Endometrial microvascular endothelial cells (primary cell): ENCODE data around the gene COPE. TPM values are rescaled to one million over a fixed set of nuclear protein-coding genes. Genes with fewer than 3 reads are reported as not detected.
"Not testable (repeated sequence)": the region's sequence is repeated elsewhere in the genome, so short reads cannot be mapped to it uniquely, and the experiment has no call there.

ENCODE experiments used
- in situ Hi-C: cut with HindIII; loops from 2 replicates; pipeline ENCODE4 v1.10.0; 2017; ENCODE audit warnings: low sequenced_read_pairs, low pct_unique_long_range_greater_than_20kb; ENCODE audit errors: inconsistent ontology term
- total RNA-seq: library from RNA; depleted of rRNA; stranded (reverse); fragments of >200 nt; gene quantifications from one replicate; pipeline ENCODE4 v1.2.3, GENCODE V29; 2015; ENCODE audit errors: inconsistent ontology term

Gene COPE
- total RNA-seq, 1 donor from 2014 or later = 281 TPM

GRCh38 chr19:18942692-18943091 lies 23.5 kb upstream of the COPE start:
- in situ Hi-C loops = no loop called here

DNA sequence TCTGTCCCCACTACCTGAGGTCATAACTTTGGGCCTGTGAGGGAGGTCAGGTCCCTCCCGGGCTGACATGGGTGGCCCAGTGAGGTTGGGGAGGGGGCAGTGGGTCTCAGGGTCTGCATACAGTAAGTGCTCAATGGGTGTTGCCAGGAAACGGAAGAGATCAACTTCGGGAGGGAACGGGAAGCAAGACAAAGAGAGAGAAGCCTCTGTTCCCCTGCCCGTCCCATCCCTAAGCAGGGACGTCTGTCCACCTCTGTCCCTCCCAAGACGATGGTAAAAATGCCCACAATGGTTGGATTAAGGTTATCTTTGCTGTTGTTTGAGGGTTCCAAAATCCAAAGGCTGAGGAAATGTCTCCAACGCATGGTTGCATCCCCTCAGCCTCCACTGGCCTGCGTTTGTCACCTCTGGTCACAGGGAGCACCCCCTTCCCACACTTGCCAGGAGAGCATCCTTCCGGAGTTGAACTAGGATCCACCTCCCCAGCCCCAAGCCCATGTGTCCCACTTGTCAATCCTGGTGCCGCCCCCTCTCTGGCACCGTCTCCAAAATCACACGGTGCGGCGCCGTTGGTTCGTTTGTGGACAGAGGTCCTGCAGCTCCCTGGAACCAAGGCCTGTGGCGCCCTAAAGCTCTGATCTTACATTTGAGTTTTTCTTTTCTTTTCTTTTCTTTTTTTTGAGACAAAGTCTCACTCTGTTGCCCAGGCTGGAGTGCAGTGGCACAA lies 22.6 kb upstream of the COPE start:
- in situ Hi-C loops = no loop called here

- in situ Hi-C loops = no loop called here
These were observed 21.8 kb upstream of the COPE start, which contains the start of gene HOMER3 for GRCh38 chr19:18940769-18941627. Gene HOMER3, minus strand, starts transcription at chr19:18941217. Its CDS starts 2,235 bp downstream, at chr19:18938982.

GRCh38 chr19:18939922-18940768 lies 21.0 kb upstream of the COPE start:
- in situ Hi-C loops = no loop called here

DNA sequence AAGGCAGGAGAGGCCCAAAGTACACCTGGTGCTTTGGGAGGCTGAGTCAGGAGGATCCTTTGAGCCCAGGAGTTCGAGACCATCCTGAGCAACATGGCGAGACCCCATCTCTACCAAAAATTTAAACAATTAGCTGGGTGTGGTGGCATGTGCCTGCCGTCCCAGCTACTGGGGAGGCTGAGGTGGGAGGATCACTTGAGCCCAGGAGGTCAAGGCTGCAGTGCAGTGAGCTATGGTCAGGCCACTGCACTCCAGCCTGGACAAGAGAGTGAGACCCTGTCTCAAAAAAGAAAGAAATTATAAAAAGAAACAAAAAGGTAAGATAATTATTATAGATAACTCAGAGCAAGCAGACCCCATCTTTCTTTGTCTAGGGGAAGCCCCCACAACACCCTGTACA lies 20.0 kb upstream of the COPE start:
- in situ Hi-C loops = no loop called here

DNA sequence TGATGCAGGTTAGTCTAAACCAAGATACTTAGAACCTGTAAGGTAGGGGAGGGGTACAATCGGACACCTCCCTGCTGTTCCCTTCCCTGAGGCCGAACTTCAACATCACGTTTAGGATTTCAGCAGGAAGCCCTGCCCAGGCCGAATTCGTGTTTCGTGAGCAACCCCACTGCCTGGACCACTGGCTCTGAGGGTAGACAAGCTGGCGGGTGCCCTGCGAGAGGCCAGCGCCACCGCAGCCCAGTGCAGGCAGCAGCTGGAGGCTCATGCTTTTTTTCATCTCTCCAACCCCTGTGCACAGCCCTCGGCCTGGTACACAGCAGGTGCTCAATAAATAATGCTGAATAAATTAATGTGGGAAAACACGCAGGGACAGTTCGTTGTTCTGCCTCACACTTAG lies 14.1 kb upstream of the COPE start:
- in situ Hi-C loops = no loop called here

GRCh38 chr19:18932216-18932841 lies 13.1 kb upstream of the COPE start:
- in situ Hi-C loops = no loop called here

GRCh38 chr19:18931316-18932162 lies 12.4 kb upstream of the COPE start:
- in situ Hi-C loops = no loop called here

- in situ Hi-C loops = no loop called here
These were observed 10.1 kb upstream of the COPE start for GRCh38 chr19:18929311-18929710.

- in situ Hi-C loops = no loop called here
These were observed 9.0 kb upstream of the COPE start for GRCh38 chr19:18928018-18928805.

DNA sequence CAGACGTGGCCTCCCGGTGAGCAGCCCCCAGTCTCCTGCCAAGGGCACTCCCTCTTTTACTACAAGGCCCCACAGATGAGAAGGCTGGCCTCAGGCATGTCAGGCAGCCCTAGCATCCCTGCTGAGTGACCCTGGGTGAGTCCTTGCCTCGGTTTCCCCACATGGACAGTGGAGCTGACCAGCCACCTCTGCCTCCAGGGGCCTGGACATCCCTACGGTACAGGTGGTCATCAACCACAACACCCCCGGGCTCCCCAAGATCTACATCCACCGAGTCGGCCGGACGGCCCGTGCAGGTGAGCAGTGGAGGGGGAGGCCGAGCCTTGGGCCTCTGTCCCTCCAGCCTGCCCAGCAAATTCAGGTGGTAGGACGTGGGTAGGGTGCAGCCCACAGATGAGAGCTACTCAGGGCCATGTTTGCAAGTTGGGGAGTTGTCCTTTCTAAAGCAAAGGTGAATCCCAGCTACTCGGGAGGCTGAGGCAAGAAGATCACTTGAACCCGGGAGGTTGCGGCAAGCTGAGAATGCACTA lies 5.6 kb upstream of the COPE start:
- in situ Hi-C loops = no loop called here

DNA sequence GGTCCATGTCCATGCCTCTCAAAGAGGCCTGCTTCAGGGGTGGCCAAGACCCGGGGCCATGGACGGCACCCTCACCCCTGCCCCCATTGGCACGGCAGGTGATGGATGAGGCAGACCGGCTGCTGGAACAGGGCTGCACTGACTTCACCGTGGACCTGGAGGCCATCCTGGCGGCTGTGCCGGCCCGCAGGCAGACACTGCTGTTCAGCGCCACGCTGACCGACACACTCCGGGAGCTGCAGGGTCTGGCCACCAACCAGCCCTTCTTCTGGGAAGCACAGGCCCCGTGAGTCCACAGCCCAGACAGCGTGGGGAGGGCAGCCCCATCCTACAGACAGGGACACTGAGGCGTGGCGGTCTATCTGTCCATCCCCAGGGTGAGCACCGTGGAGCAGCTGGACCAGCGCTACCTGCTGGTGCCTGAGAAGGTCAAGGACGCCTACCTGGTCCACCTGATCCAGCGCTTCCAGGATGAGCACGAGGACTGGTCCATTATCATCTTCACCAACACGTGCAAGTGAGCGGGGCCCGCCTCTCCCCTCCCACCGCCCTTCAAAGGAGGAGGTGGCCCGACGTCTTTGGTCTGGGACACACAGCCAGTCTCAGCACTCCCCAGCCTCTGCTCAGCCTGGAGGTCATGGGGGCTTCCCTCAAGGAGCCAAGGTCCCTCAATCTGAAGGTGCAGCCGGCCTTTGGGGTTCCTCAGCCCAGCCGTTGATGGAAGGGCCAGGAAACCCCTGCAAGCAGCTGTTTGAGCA lies 3.2 kb upstream of the COPE start:
- in situ Hi-C loops = no loop called here

- in situ Hi-C loops = no loop called here
These were observed 2.4 kb upstream of the COPE start for GRCh38 chr19:18921593-18921992.

- in situ Hi-C loops = no loop called here
These were observed 1.2 kb upstream of the COPE start for GRCh38 chr19:18920400-18920799.

DNA sequence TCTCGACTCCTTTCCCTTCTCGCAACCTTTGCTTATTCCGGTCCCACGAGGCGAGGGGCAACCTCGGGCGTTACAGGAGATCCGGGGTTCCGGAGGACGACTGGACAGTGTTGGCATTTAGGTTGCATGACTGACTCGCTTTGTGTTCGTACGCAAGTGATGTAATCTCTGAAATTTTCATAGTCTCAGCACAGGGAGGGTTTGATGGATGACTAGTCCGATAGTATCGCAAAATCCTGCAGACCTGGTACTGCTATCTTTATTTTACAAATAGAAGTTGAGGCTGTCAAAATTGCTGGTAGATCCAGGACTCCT lies 670 bp upstream of the COPE start:
- in situ Hi-C loops = no loop called here

DNA sequence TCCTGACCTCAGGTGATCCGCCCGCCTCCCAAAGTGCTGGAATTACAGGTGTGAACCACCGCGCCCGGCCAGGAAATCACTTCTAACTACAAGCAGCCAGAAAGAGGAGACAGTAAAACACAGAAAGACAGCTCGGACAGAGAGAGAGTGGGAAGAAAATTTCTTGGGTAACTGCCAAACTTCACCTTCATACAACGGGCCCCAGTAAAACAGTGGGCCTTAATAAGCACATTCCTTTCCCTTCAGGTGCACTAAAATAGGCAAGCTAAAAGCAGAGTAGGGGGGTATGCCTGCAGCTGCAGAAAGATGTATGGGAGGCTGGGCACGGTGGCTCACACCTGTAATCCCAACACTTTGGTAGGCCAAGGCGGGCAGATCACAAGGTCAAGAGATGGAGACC lies 1.6 kb downstream of the COPE start:
- in situ Hi-C loops = not testable (repeated sequence)

- in situ Hi-C loops = no loop called here
These were observed 3.5 kb downstream of the COPE start for GRCh38 chr19:18915639-18916038.
